NCI-H1694 (cell line): ENCODE measurements around the gene DLL4.
"Not testable (repeated sequence)": the region's sequence is repeated elsewhere in the genome, so short reads cannot be mapped to it uniquely, and the experiment has no call there.

ENCODE experiments used
- DNase-seq: peaks from one replicate; lab custom pipeline; 2025; lab: John Stamatoyannopoulos, UW

Gene DLL4

DNA sequence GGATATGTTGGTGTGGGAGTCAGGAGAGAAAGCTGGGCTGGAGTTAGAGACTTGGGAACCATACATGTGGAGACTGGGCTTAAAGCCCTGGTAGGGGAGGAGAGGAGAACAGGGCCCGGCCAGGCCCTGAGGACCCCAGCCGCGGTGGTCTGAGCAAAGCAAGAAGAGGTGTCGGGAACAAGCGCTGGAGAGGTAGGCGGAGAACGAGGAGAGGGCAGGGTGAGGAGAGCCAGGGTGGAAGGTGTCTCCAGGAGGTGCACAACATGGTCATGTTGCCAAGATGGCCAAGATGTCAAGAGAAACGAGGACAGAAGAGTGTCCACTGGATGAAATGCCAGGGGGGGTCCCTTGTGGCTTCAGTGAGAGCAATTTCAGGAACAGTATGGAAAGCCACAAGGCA is 29.6 kb downstream of the DLL4 start:
- no peak for DNase-seq

DNA sequence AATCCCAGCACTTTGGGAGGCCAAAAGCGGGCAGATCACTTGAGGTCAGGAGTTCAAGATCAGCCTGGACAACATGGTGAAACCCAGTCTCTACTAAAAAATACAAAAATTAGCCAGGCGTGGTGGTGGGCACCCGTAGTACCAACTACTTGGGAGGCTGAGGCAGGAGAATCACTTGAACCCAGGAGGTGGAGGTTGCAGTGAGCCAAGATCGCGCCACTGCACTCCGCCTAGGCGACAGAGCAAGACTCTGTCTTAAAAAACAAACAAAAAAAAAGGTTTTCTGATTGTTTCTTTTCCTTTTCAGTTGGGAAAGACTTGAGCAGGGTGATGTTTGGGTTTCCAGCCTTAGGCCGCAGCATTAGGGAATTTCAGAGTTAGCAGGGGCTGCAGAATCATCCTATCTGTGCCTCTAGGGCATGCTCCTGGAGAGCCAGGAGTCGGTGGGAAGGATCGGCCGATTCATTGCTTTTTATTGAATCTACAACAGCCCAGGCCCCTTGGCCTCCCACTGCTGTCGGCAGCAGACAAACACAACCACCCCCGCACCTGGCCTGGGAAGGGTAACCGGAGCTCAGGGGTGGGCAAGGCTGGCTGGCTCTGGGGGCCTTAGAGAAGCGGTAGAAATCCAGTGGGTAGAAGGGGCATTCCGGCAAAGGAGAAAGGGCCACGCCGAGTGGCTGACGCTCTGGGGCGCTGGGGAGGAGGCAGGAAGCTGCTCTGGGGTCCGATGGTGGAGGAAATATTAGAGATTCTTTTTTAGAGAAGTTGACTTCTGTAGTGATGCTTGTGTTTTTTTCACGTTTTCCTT is 30.4 kb downstream of the DLL4 start:
- DNase-seq: no peak

DNA sequence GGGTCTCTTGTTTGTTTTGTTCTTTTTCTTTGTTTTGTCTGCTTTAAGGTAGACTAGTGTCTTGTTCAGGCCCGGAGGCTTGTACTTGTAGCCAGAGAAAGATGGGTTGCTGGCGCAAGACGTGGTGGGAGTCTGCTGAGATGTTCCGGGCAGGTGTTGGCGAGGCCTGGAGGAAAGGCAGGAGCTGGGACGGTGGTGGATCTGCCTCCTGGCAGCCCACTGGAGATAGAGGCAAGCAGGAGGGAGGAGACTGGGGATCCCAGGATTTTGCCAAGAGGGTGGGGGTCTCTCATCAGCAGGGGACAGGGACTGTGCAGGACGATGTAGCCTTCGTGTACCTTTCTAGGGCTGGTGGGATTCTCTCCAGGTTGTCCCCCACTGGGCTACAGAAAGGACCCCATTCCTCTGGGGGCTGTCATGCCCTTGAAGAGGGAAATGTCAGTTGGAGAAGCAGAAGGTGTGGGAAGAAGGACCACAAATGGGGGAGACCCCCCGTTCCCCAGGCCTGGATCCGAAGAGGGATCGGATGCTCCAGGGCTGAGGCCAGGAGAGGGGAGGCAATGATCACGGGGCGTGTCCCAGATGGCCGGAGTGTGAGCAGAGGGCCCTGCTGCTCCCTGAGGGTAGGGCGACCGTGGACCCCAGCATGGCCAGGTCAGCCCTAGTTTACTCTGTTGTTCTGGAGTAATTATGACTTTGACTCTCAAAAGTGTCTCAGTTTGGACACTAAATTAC is 31.2 kb downstream of the DLL4 start:
- DNase-seq: no peak

DNA sequence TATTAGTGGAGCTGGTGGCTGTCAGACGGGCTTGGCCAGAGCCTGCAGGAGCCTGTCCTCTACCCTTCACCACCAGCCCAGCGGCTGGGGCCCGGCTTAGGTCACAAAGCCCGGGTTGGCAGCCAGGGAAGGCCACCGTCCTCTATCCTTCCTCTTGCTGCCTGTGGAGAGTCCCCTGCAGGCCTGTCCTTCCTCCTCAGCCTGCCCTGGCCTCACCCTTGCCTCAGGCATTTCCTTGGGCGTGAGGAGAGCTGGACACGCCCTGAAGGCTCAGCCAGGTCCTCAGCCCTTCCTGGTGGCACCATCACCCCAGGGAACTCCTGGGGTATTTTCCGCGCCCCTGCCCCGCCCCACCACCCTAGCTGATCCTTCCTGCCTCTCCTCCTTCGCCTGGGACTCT is 31.8 kb downstream of the DLL4 start:
- DNase-seq: no peak

DNA sequence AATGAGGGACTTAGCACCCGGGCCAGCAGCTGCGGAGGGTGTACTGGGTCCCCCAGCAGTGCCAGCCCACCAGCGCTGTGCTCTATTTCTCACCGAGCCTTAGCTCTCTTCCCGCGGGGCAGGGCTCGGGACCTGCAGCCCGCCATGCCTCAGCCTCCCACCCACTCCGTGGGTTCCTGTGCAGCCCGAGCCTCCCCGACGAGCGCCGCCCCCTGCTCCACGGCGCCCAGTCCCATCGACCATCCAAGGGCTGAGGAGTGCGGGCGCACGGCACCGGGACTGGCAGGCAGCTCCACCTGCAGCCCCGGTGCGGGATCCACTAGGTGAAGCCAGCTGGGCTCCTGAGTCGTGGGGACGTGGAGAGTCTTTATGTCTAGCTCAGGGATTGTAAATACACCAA is 32.6 kb downstream of the DLL4 start:
- not testable (repeated sequence) for DNase-seq

DNA sequence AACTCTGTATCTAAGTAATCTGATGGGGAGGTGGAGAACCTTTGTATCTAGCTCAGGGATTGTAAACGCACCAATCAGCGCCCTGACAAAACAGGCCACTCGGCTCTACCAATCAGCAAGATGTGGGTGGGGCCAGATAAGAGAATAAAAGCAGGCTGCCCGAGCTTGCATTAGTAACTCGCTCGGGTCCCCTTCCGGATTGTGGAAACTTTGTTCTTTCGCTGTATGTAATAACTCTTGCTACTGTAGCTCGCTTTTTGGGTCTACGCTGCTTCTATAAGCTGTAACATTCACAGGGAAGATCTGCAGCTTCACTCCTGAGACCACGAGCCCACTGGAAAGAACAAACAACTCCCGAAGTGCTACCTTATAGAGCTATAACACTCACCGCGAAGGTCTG is 33.2 kb downstream of the DLL4 start:
- DNase-seq: not testable (repeated sequence)

DNA sequence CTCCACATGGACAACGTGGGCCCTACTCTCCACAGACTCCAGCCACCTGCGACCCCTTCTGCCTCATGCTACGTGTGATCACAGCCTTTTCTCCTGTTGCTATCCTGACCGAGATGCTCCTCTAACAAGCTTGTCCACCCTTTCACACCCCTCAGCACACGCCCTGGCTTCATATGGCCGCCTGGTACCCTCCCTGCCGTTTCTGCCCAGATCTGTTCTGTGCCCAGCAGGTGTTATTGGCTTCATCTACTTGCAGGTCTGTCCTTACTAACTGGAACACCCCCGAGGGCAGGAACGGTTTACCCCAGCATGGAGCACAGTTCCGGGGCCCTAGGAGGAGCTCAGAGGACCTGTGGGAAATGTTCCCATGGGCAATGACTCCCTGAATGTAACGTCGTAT is 34.1 kb downstream of the DLL4 start:
- no peak for DNase-seq

DNA sequence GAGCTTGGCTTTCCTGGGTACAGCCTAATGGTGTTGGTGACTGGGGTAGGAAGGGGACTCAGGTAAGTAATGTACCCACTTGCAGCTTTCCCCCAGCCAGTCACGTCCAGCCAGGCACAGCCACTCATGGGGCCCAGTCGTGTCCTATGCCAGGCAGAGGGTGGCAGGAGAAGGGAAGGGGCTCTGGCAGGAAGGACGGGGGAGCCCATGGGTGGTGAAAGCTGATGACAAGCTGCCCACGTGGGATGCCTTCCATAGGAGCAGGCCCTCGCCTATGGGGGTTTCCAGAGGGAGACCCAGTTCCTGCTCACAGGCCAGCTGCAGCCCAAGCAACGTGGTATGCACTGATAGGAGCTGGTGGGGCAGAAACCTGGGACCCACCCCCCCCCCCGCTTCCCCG is 34.9 kb downstream of the DLL4 start:
- no peak for DNase-seq

DNA sequence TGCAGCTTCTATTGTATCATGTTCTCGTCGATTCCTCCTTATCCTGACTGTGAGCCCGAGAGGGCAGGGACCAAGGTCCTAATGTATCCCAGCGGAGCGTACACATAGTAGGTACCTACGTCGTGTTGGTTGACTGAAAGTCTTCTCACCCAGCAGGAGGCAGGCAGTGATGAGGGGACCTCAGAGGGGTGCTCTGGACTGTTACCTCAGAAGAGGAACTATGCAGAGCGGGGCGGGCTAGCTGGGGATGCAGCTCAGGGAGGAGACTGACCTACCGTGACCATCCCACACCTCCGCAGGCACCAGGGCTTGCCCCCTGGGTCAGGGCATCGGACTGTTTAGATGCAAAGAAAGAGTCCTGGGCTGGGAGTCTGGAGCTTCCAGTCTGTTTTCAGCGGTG is 35.5 kb downstream of the DLL4 start:
- DNase-seq: no peak

DNA sequence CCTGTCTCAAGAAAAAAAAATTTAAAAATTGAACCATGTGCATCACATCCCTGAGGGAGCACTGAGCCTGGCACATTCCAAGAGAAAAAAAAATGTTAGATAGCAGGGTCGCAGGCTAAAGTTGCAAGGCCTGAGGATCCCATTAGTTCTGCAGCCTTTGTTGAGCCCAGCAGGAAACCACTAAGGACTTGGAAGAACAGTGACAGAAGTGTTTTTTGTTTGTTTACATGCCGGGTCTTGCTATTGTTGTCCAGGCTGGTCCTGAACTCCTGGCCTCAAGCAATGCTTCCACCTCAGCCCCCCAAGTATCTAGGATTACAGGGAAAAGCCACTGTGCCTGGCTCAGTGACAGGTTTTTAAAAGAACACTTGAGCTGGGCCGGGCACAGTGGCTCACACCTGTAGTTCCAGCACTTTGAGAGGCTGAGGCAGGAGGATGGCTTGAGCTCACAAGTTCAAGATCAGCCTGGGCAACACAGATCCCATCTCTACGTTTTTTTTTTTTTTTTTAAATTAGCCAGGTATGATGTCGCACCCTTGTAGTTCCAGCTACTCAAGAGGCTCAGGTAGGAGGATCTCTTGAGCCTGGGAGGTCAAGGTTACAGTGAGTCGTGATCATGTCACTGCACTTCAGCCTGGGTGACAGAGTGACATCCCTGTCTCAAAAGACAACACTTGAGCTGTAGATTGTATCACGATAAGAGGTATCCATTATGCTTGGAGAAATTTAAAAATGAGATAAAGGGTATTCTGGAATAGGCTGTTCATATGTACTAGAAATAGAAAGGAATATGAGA is 39.3 kb downstream of the DLL4 start:
- DNase-seq: no peak

DNA sequence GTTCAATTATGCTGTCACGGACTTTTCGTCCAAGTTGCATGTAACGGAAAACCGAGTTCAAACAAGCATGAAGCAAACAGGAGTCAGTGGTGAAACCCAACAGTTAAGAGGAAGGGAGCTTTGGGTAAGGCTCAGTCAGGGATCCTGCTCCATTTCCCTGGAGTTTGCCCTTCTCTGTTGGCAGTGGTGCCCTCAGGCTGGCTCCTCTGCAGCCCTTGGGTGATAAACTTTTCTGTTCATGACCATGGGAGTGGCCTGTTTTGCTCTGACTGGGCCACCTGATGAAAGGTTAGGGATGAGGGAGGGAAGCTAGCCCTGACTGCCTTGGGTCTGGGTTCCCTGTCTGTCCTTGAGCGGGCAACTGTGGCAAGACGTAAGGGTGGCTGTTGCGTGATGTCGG is 40.2 kb downstream of the DLL4 start:
- no peak for DNase-seq

DNA sequence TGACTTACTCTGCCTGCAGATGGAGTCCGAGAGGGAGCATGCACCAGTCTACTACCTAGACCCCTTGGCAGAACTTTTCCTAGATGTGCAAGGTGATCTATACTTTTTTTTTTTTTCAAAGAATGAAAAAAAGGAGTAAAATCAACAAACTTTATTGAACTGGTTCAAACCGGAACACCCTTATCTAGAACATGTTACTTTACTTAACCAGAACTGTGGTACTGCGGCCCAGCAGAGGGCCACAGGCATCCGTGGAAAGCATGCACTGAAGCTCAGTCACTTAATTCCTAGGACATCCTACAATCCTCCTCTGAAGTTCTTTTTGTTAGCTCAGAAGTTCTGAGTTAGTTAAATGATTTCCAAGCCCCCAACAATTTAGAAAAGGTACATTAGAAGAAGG is 45.7 kb downstream of the DLL4 start:
- DNase-seq: no peak

DNA sequence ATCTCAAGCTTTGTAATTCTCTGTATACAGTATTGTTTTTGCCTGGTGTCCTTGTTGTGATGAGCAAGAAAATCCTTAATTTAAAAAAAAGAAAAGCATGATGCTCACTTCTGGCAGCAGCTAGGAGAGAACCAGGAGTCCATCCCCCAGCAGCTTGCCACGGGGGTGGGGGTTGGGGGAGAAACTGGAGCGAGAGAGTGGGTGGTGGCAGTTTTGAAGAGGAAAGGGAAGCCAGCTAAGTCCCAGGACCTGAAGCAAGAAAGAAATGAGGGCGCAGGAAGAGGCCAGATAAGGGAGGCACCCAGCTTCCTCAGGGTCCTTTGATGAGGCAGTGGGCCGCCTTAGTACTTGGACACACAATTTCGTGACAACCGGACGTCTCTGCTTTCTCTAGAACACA is 47.7 kb downstream of the DLL4 start:
- no peak for DNase-seq

DNA sequence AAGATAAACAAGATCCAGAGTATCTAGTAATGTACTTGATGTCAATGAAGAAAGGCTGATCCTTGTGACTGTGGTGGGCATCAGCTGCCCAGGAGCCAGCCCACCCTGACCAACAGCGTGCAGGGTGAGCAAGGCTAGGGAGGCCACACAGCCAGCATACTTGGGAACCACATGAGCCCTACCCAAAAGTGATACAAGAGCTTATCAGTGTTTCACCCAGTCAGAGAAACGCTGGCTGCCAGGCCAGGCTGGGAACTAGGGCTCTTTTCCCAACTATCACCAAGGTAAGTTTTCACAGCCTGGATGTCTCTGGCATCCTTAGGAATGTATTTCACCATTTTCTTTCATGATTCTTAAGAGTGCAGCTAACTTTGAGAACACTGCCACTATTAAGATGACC is 49.0 kb downstream of the DLL4 start:
- DNase-seq: no peak

DNA sequence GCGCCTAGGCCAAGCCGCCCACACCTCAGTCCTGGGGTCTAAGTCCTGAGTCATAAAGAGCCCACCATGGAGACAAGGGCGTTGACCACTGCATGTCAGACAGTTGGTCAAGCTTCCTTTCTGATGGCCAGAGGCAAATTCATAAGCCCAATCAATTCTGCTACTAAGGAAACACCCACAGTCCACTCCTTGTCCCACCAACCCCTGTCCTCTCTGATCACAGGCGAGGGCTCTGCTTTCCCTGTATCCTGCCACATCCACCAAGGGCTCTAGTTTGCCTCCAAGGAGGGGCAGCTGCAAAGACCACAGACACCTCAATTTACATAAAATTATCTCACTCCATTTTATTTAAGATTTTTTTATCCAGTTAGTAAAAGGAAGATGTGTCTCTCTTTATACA is 49.4 kb downstream of the DLL4 start:
- no peak for DNase-seq

DNA sequence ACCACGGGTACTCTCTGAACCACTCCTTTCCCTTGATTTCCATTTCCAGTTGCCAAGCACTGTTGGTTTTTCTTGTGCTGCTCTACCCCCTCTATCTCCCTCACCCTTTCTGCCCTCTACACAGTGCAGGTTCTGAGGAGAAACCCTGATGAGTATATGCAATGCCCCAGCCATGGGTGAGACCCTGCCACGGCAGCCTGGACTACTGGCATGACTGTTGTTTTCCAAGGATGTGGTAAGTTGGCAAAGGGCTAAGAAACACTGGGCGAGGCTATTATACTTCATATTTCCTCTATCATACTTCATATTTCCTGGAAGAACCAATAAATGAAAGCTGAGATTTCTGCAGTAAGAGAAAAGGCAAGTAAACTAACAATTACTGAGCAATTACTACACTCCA is 52.0 kb downstream of the DLL4 start:
- DNase-seq: no peak

DNA sequence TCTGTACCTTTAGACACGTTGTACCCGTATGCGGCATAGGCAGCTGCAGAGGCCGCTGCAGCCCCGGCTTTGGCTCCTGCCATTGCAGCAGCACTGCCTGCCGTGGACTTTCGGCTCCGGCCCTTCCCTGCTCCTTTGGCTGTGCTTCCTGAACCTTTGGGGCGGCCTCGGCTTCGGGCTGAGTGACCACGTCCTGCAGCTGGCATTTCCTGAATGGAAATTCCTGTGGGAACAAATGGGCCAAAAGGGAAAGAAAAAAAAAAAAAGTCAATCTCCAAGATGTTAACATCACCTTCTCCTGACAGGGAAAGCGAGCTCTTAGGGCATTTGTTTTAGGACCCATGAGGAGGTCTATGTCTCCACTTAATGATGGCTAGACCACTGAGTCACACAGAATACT is 53.7 kb downstream of the DLL4 start:
- no peak for DNase-seq

DNA sequence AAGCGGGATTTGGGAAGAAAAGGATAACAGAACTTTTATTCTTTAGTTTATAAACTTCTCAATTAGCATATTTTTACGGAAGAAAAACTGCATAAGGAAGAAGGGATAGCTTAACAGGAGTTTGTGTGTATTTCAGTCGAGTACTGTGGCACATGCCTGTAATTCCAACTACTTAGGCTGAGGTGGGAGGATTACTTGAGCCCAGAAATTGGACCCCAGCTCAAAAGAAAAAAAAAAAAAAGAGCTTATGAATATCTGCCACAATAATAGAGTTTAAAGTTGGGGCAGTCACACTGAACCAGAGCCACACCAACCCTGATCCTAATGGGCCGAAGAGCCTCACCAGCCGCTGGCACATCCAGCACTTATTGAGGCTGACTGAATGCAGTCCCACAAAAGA is 55.3 kb downstream of the DLL4 start:
- no peak for DNase-seq

DNA sequence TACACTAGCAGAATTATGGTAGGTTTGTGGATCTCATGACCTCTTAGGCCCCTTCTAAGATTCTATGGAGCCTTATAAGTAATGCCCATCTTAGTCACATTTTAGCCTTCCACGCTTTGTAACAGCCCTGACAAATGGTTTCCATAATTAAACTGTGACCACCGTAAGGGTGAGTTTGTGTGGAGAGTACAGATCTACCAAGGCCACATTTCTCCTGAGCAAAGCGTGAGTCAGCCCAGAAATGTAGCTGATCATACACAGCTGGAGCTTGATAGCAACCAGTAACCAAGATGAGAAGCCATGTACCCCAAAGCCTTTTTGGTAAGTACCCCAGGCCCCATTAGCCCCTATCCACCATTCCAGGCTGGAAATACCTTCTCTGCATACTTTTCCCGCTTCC is 55.8 kb downstream of the DLL4 start:
- DNase-seq: no peak

DNA sequence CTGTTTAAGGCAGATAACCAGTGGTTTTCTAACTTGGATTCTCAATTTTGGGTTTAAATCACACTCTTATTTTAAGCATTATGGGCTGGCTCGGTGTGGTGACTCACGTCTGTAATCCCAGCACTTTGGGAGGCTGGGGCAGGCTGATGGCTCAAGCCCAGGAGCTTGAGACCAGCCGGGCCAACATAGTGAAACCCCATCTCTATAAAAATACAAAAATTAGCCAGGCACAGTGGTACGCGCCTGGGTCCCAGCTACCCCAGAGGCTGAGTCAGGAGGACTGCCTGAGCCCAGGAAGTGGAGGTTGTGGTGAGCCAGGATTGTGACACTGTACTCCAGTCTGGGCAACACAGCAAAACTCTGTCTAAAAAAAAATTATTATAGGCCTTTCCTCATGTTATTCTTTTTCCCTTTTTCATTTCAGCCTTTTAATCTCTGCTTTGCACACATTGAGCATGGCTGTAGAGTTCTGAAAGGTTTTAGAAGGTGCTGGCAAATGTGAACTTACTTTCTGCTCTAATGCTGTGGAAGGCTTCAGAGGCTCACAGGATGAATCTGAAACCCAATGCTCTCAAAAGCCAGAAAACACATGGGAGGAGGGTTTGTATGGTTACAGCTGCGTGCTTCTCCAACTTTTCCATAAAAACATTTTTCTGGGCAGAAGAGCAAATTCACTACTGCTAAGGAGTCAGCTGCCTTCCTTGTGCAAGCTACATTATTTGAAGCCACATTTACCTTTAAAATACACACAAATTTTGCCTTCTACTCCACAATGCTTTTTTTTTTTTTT is 56.6 kb downstream of the DLL4 start:
- DNase-seq: no peak

DNA sequence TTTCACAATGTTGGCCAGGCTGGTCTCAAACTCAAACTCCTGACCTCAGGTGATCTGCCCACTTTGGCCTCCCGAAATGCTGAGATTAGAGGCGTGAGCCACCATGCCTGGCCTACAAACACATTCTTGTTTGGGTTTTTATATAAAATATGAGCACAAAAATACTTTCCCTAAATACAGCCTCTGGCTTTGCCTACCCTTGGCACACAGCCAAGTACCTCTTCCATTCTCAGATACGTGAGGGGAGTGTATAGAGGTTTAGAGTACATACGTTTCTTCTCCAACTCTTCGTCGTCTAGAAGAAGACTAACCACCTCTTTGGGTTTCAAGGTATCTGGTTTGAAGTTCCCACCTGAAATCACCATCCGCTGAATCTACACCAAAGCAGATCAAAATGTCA is 57.7 kb downstream of the DLL4 start:
- DNase-seq: no peak

DNA sequence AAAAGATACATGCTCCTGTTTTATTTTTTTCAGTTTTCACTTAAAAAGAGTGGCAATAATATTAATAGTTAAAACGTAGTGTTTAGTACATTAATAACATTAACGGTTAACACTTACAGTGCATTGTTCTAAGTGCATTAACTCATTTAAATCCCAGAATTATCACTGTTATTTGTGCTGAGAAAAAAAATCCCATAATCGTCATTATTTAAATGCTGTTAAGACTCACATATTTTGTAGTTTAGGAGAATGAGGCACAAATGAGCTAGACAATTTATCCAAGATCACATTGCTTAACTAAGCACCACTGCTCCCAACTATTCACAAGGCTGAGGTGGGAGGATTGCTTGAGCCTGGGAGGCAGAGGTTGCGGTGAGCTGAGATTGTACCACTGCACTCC is 59.0 kb downstream of the DLL4 start:
- DNase-seq: no peak
